ENCODE data around the gene OTX2. TPM values are rescaled to one million over a fixed set of nuclear protein-coding genes. Genes with fewer than 3 reads are reported as not detected.

OTX2 gene
- total RNA-seq (2022; extraction: Qiagen RNA extraction), result not detected in 5 replicates

GRCh38 chr14:56810147-56810719, at the start of gene OTX2:
OTX2 (minus strand) TSS chr14:56810479; CDS start chr14:56805456, 5,023 bp downstream.

Other genes with a start within 250 kb of the OTX2 start
- 3.2 to 5.9 TPM (median 5.2 TPM) in 5 replicates for gene TMEM260, start 230.7 kb downstream of the OTX2 start, total RNA-seq (2022; extraction: Qiagen RNA extraction)